Vagina (tissue), 2 donors: ENCODE data around the gene HELQ. TPM values are rescaled to one million over a fixed set of nuclear protein-coding genes. Genes with fewer than 3 reads are reported as not detected.
A peak's percentile ranks its signal among the peaks of the same experiment; 100 is the strongest.
"Not testable (repeated sequence)": the region's sequence is repeated elsewhere in the genome, so short reads cannot be mapped to it uniquely, and the experiment has no call there.

Experiments used
- DNase-seq, 2 donors: peaks; one replicate each; pipeline ENCODE4 v3.0.0-alpha.2; 2017; ENCODE audit errors: extremely low spot score in 2 of 2
- H3K27ac ChIP-seq: fragments of 200-600 bp; sonication (generic); one replicate; pipeline ENCODE4 v1.5.1; 2019
- H3K27me3 ChIP-seq: fragments of 200-600 bp; sonication (generic); one replicate; pipeline ENCODE4 v1.5.1; 2019
- H3K36me3 ChIP-seq, 2 donors: fragments of 200-600 bp; sonication (generic); one replicate each; pipeline ENCODE4 v1.5.1; 2017 to 2019
- H3K4me1 ChIP-seq: fragments of 200-600 bp; sonication (generic); one replicate; pipeline ENCODE4 v1.5.1; 2019
- H3K4me3 ChIP-seq, 2 donors: fragments of 200-600 bp; sonication (generic); 1 replicate in 1 of 2; 2 replicates in 1 of 2; pipeline ENCODE4 v1.5.1; 2016 to 2019
- H3K9me3 ChIP-seq: fragments of 200-600 bp; sonication (generic); one replicate; pipeline ENCODE4 v1.5.1; 2019
- POLR2A ChIP-seq, 2 donors: fragments of 450-650 bp; IDR thresholded peaks; one replicate each; pipeline ENCODE4 v1.6.1; 2017; ENCODE audit warnings: antibody characterized with exemption in 2 of 2, mild to moderate bottlenecking in 2 of 2, moderate library complexity in 2 of 2
- POLR2AphosphoS5 ChIP-seq, 2 donors: sonication (generic); formaldehyde crosslinking; IDR thresholded peaks; one replicate each; pipeline ENCODE4 v1.9.0; 2017; ENCODE audit warnings: antibody characterized with exemption in 2 of 2, mild to moderate bottlenecking in 2 of 2, low read depth in 1 of 2; ENCODE audit not compliant: insufficient read depth in 1 of 2
- intact Hi-C: fragments of 100-400 bp; cut with DNase I; formaldehyde crosslinking; loops from one replicate; pipeline ENCODE4 v1.15.1; 2023
- total RNA-seq: library from RNA; depleted of rRNA; stranded (reverse); fragments of >200 nt; gene quantifications from one replicate; pipeline ENCODE4 v1.2.3, GENCODE V29; 2016
- TF ChIP-seq, protein P1 (sequence below), 3 experiments: fragments of 450-650 bp in 2 of 3; fragments of 200-600 bp in 1 of 3; sonication (generic) in 1 of 3; IDR thresholded peaks; one replicate each; pipeline ENCODE4 v1.5.1; 2017 to 2019; ENCODE audit warnings: antibody characterized with exemption in 3 of 3, mild to moderate bottlenecking in 2 of 3, moderate library complexity in 2 of 3

Gene HELQ, protein sequence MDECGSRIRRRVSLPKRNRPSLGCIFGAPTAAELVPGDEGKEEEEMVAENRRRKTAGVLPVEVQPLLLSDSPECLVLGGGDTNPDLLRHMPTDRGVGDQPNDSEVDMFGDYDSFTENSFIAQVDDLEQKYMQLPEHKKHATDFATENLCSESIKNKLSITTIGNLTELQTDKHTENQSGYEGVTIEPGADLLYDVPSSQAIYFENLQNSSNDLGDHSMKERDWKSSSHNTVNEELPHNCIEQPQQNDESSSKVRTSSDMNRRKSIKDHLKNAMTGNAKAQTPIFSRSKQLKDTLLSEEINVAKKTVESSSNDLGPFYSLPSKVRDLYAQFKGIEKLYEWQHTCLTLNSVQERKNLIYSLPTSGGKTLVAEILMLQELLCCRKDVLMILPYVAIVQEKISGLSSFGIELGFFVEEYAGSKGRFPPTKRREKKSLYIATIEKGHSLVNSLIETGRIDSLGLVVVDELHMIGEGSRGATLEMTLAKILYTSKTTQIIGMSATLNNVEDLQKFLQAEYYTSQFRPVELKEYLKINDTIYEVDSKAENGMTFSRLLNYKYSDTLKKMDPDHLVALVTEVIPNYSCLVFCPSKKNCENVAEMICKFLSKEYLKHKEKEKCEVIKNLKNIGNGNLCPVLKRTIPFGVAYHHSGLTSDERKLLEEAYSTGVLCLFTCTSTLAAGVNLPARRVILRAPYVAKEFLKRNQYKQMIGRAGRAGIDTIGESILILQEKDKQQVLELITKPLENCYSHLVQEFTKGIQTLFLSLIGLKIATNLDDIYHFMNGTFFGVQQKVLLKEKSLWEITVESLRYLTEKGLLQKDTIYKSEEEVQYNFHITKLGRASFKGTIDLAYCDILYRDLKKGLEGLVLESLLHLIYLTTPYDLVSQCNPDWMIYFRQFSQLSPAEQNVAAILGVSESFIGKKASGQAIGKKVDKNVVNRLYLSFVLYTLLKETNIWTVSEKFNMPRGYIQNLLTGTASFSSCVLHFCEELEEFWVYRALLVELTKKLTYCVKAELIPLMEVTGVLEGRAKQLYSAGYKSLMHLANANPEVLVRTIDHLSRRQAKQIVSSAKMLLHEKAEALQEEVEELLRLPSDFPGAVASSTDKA
- total RNA-seq, result 14.2 TPM

DNA sequence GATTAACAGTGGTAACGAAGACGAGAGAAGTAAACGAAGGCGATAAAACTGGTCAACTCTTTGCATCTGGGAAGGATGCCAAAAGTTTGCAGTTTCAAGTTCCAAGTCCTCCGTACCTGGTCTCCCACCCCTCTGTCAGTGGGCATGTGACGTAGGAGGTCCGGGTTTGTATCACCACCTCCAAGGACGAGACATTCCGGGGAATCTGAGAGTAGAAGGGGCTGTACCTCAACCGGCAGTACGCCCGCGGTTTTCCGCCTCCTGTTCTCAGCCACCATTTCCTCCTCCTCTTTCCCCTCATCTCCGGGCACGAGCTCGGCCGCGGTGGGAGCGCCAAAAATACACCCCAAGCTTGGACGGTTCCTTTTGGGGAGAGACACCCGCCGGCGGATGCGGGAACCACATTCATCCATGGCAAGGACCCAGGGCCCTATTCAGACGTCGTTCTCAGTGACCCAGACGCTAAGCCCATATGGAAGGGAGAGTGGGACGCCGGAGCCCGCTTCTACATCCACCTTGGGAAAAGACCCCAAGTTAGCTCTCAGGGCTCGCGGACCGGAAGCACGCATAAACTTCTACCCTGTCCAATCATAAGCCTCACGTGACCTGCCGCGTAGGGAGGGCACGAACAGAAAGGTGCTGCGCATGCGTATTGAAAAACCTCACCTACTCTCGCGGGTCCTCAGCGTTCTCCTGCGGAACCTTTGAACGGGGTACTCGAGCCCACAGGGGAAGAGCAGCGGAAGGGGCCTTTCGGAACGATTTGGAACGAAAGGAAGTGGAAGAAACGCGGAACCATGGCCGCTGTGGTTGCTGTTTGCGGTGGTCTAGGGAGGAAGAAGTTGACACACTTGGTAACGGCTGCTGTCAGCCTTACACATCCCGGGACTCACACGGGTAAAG, at the start of gene HELQ, which contains the start of gene MRPS18C:
TSS of gene HELQ (minus strand) at position 543 of the 903 bp plus-strand sequence. CDS start at position 413, 130 bp downstream.
TSS of gene MRPS18C (plus strand) at position 778 of the 903 bp plus-strand sequence. CDS start at position 798, 20 bp downstream.
- peak; percentile 97 to 99 for DNase-seq
- Histone ChIP-seq H3K27ac (peak within 1 kb of the TSS; percentile 97), H3K36me3 (peaks cover 0 to 8% of the 10 kb centered on the region in 2 donors), H3K27me3 (no peaks in the 10 kb centered on the region), H3K4me1 (peaks cover 20% of the 10 kb centered on the region), H3K9me3 (no peaks in the 10 kb centered on the region), H3K4me3 (peak within 1 kb of the TSS; percentile 72 to 77)
- intact Hi-C loops, result no loop called here
- peak; percentile 92 to 99 for TF ChIP-seq POLR2AphosphoS5 (IDR thresholded peaks at IDR 0.05; ENCODE audit: insufficient read depth in 1 of 2, low read depth in 1 of 2)
- TF ChIP-seq POLR2A (IDR thresholded peaks at IDR 0.05), result peak in 1 of 2 donors; percentile 24
- TF ChIP-seq, protein P1, sequence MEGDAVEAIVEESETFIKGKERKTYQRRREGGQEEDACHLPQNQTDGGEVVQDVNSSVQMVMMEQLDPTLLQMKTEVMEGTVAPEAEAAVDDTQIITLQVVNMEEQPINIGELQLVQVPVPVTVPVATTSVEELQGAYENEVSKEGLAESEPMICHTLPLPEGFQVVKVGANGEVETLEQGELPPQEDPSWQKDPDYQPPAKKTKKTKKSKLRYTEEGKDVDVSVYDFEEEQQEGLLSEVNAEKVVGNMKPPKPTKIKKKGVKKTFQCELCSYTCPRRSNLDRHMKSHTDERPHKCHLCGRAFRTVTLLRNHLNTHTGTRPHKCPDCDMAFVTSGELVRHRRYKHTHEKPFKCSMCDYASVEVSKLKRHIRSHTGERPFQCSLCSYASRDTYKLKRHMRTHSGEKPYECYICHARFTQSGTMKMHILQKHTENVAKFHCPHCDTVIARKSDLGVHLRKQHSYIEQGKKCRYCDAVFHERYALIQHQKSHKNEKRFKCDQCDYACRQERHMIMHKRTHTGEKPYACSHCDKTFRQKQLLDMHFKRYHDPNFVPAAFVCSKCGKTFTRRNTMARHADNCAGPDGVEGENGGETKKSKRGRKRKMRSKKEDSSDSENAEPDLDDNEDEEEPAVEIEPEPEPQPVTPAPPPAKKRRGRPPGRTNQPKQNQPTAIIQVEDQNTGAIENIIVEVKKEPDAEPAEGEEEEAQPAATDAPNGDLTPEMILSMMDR (IDR thresholded peaks at IDR 0.05), result peak in 1 of 3 experiments; percentile 14

DNA sequence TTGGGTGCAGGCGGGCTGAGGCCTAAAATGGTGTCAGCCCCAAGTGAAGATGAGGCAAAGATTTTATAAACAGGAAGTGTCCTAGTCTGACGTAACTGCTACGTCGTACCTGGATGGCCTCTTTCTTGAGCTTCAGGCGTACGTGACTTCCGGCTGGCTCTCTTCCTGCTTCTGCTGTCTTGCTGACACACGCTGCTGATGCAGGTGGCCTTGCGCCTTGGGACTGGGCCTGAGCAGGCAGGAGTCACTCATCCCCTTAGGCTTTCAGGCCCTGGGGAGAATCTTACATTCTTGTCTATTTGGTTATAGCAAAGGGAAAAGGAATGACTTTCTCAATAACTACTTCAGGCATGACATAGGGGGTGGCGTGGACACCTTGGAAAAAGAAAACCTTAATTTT, 49.4 kb upstream of the HELQ start:
- Histone ChIP-seq H3K4me3 (no peak overlapping the region), H3K27ac (no peak overlapping the region), H3K36me3 (no peaks in the 10 kb centered on the region), H3K9me3 (no peaks in the 10 kb centered on the region), H3K4me1 (no peaks in the 10 kb centered on the region), H3K27me3 (no peaks in the 10 kb centered on the region)
- intact Hi-C loops, result no loop called here
- TF ChIP-seq POLR2AphosphoS5 (IDR thresholded peaks at IDR 0.05; ENCODE audit: insufficient read depth in 1 of 2, low read depth in 1 of 2) (no peak), POLR2A (IDR thresholded peaks at IDR 0.05) (no peak)
- TF ChIP-seq, protein P1 (IDR thresholded peaks at IDR 0.05), result no peak
- DNase-seq, result no peak

DNA sequence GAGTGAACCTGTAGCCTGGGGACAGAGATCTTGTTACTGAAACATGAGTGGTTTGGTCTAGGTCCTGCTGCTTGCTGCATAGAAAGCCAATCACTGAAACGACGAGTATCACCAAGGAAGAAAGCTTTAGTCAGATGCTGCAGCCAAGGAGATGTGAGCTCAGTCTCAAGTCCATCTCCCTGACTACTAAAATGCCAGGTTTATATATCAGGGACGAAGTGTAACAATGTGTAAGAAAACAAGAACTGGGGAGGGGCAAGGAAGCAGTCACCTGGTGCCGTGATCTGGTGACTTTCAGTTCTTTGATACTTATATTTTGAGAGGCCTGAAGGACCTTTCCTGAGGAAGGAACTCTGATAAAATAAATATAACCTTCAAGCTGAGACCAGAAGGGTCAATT, 48.9 kb upstream of the HELQ start:
- Histone ChIP-seq H3K4me3 (no peak overlapping the region), H3K36me3 (no peaks in the 10 kb centered on the region), H3K9me3 (no peaks in the 10 kb centered on the region), H3K4me1 (no peaks in the 10 kb centered on the region), H3K27me3 (no peaks in the 10 kb centered on the region), H3K27ac (no peak overlapping the region)
- intact Hi-C loops, result no loop called here
- DNase-seq, result no peak
- TF ChIP-seq POLR2AphosphoS5 (IDR thresholded peaks at IDR 0.05; ENCODE audit: insufficient read depth in 1 of 2, low read depth in 1 of 2), result no peak
- TF ChIP-seq, protein P1 (IDR thresholded peaks at IDR 0.05), result no peak
- no peak for TF ChIP-seq POLR2A (IDR thresholded peaks at IDR 0.05)

DNA sequence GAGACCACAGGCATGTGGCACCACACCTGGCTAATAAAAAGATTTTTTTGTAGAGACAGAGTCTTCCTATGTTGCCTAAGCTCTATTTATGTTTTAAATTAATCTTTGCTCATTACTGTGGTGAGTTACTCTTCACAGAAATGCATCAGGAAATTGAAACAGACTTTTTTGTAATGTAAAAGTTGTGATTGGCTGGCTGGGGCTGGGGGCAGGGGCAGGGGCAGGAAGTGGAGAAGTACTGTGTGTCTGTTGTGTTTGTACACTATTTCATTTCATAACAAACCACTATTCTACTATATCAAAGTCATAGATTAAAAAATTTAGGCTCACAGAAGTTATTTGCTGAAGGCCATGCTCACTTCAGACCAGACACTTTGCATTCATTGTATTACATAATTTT, 48.4 kb upstream of the HELQ start:
- Histone ChIP-seq H3K9me3 (no peaks in the 10 kb centered on the region), H3K4me1 (no peaks in the 10 kb centered on the region), H3K4me3 (no peak overlapping the region), H3K27ac (no peak overlapping the region), H3K36me3 (no peaks in the 10 kb centered on the region), H3K27me3 (no peaks in the 10 kb centered on the region)
- intact Hi-C loops, result no loop called here
- DNase-seq, result no peak
- TF ChIP-seq POLR2A (IDR thresholded peaks at IDR 0.05) (no peak), POLR2AphosphoS5 (IDR thresholded peaks at IDR 0.05; ENCODE audit: insufficient read depth in 1 of 2, low read depth in 1 of 2) (no peak)
- TF ChIP-seq, protein P1 (IDR thresholded peaks at IDR 0.05), result no peak

DNA sequence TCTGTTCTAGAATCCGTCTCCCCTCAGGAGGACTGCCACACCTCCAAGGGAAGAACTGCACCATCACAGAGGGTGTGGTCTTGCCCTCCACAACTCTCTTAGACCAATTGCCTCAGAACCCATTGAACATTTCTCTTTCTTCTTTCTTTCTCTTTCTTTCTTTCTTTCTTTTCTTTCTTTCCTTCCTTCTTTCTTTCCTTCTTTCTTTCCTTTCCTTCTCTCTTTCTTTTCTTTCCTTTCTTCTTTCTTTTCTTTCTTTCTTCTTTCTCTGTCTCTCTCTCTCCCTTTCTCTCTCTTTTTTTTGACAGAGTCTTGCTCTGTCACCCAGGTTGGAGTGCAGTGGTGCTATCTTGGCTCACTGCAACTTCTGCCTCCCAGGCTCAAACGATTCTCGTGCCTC, 46.0 kb upstream of the HELQ start:
- H3K27me3 ChIP-seq, intact Hi-C loops, H3K9me3 ChIP-seq, H3K4me3 ChIP-seq, DNase-seq, H3K4me1 ChIP-seq, H3K36me3 ChIP-seq, H3K27ac ChIP-seq: not testable (repeated sequence)
